Hepatocyte (in vitro differentiated cells): Measurements from ENCODE around the gene ZNF117. TPM values are rescaled to one million over a fixed set of nuclear protein-coding genes. Genes with fewer than 3 reads are reported as not detected.
A peak's percentile ranks its signal among the peaks of the same experiment; 100 is the strongest.
"Not testable (repeated sequence)": the region's sequence is repeated elsewhere in the genome, so short reads cannot be mapped to it uniquely, and the experiment has no call there.

Experiments used
- DNase-seq: peaks from one replicate; pipeline ENCODE4 v3.0.0-alpha.2; 2016; ENCODE audit warnings: low spot score
- H2AFZ ChIP-seq: fragments of 200-600 bp; sonication (generic); 2 replicates; pipeline ENCODE4 v1.6.0; 2016; ENCODE audit warnings: antibody characterized with exemption, mild to moderate bottlenecking
- H3K27ac ChIP-seq: fragments of 200-600 bp; sonication (generic); 2 replicates; pipeline ENCODE4 v1.5.1; 2016; ENCODE audit warnings: mild to moderate bottlenecking
- H3K27me3 ChIP-seq: fragments of 200-600 bp; sonication (generic); 2 replicates; pipeline ENCODE4 v1.6.1; 2016
- H3K36me3 ChIP-seq: fragments of 200-600 bp; sonication (generic); replicated peaks from 2 replicates; pipeline ENCODE4 v1.5.1; 2016; ENCODE audit warnings: low read depth; ENCODE audit not compliant: insufficient read depth
- H3K4me1 ChIP-seq: fragments of 200-600 bp; sonication (generic); 2 replicates; pipeline ENCODE4 v1.5.1; 2016; ENCODE audit warnings: mild to moderate bottlenecking, moderate library complexity; ENCODE audit not compliant: insufficient read depth
- H3K4me2 ChIP-seq: fragments of 200-600 bp; sonication (generic); 2 replicates; pipeline ENCODE4 v1.6.0; 2016
- H3K4me3 ChIP-seq: fragments of 200-600 bp; sonication (generic); 2 replicates; pipeline ENCODE4 v1.5.1; 2016; ENCODE audit warnings: mild to moderate bottlenecking
- H3K79me2 ChIP-seq: fragments of 200-600 bp; sonication (generic); 2 replicates; pipeline ENCODE4 v1.6.0; 2017; ENCODE audit warnings: mild to moderate bottlenecking
- H3K9me2 ChIP-seq: fragments of 200-600 bp; sonication (generic); replicated peaks from 2 replicates; pipeline ENCODE4 v1.6.0; 2017; ENCODE audit warnings: mild to moderate bottlenecking; ENCODE audit not compliant: insufficient read depth
- H3K9me3 ChIP-seq: fragments of 200-600 bp; sonication (generic); 2 replicates; pipeline ENCODE4 v1.5.1; 2016; ENCODE audit warnings: low read depth, mild to moderate bottlenecking
- H4K20me1 ChIP-seq: fragments of 200-600 bp; sonication (generic); 2 replicates; pipeline ENCODE4 v1.6.0; 2016; ENCODE audit warnings: mild to moderate bottlenecking; ENCODE audit not compliant: insufficient read depth, poor library complexity, severe bottlenecking
- CTCF ChIP-seq: fragments of 200-600 bp; sonication (generic); IDR thresholded peaks from 2 replicates; pipeline ENCODE4 v1.5.1; 2016; ENCODE audit warnings: antibody characterized with exemption, mild to moderate bottlenecking; ENCODE audit not compliant: poor library complexity
- EZH2 ChIP-seq: fragments of 200-600 bp; sonication (generic); IDR thresholded peaks from 2 replicates; pipeline ENCODE4 v1.6.1; 2016; ENCODE audit warnings: antibody characterized with exemption, mild to moderate bottlenecking, borderline replicate concordance
- EZH2phosphoT487 ChIP-seq: fragments of 200-600 bp; sonication (generic); IDR thresholded peaks from one replicate; pipeline ENCODE4 v1.6.1; 2018; ENCODE audit warnings: antibody characterized with exemption, mild to moderate bottlenecking, low read depth, moderate library complexity; ENCODE audit not compliant: unreplicated experiment, severe bottlenecking
- WGBS: methylation state at CpG from one replicate; pipeline ENCODE4 v1.1.6; 2016; ENCODE audit warnings: low lambda C conversion rate; ENCODE audit errors: missing lambda C conversion rate; 5-methylcytosine and 5-hydroxymethylcytosine counted together
- polyA plus RNA-seq: library from polyadenylated mRNA; unstranded; fragments of >200 nt; fragmentation: Nextera tagmentation; extraction: Ambion mirVana; gene quantifications from 2 replicates; pipeline ENCODE4 v1.2.1, GENCODE V29; 2016
- total RNA-seq: library from RNA; depleted of rRNA; stranded (reverse); fragments of >200 nt; gene quantifications from 2 replicates; pipeline ENCODE4 v1.2.3, GENCODE V29; 2014

Gene ZNF117
- total and polyA plus RNA-seq, 2 experiments from 2014 or later, result 4.1 to 16.8 TPM

- H3K36me3 ChIP-seq, result peaks cover 29% of the 10 kb centered on the region
Measured at GRCh38 chr7:64978497-64979203, 12.2 kb downstream of the ZNF117 start.

GRCh38 chr7:64965594-64965993 is 25.2 kb downstream of the ZNF117 start:
- Histone ChIP-seq H3K9me2 (no peaks in the 10 kb centered on the region), H3K27me3 (no peaks in the 10 kb centered on the region), H3K36me3 (no peaks in the 10 kb centered on the region), H3K4me3 (no peak overlapping the region), H3K4me1 (no peaks in the 10 kb centered on the region), H3K27ac (no peak overlapping the region), H3K4me2 (no peak overlapping the region), H2AFZ (no peak overlapping the region), H3K9me3 (peaks cover 11% of the 10 kb centered on the region), H4K20me1 (no peaks in the 10 kb centered on the region), H3K79me2 (no peaks in the 10 kb centered on the region)
- no peak for DNase-seq
- TF ChIP-seq CTCF (no peak), EZH2 (no peak), EZH2phosphoT487 (no peak)

More at GRCh38 chr7:64978497-64979203, 12.2 kb downstream of the ZNF117 start:
- Histone ChIP-seq H3K79me2 (no peaks in the 10 kb centered on the region), H3K9me3 (peaks cover 89% of the 10 kb centered on the region), H3K4me2 (no peak overlapping the region), H3K4me3 (no peak overlapping the region), H2AFZ (no peak overlapping the region), H3K27ac (no peak overlapping the region), H4K20me1 (no peaks in the 10 kb centered on the region), H3K27me3 (no peaks in the 10 kb centered on the region), H3K9me2 (no peaks in the 10 kb centered on the region), H3K4me1 (no peaks in the 10 kb centered on the region)
- 98% methylated on average over 5 of the region's 5 CpGs for WGBS
- TF ChIP-seq EZH2 (no peak), EZH2phosphoT487 (no peak), CTCF (no peak)
- no peak for DNase-seq

- Histone ChIP-seq H3K79me2 (no peaks in the 10 kb centered on the region), H3K27ac (no peak overlapping the region), H3K9me3 (peaks cover 4% of the 10 kb centered on the region), H3K4me3 (no peak overlapping the region), H3K4me2 (no peak overlapping the region), H3K27me3 (no peaks in the 10 kb centered on the region), H3K36me3 (no peaks in the 10 kb centered on the region), H2AFZ (no peak overlapping the region), H4K20me1 (no peaks in the 10 kb centered on the region), H3K9me2 (no peaks in the 10 kb centered on the region), H3K4me1 (no peaks in the 10 kb centered on the region)
- DNase-seq, result no peak
- no peak for TF ChIP-seq EZH2phosphoT487
- 86% methylated on average over 3 of the region's 3 CpGs for WGBS
Measured at GRCh38 chr7:64959072-64959747, 31.6 kb downstream of the ZNF117 start.

GRCh38 chr7:64951250-64951848 is 39.5 kb downstream of the ZNF117 start:
- no peaks in the 10 kb centered on the region for H3K9me3 ChIP-seq
- WGBS, result 11% methylated on average over 1 of the region's 1 CpG
- DNase-seq, result peak; percentile 57
- H2AFZ ChIP-seq, result no peak overlapping the region
- H3K36me3 ChIP-seq, result no peaks in the 10 kb centered on the region
- TF ChIP-seq EZH2 (no peak), CTCF (peak; percentile 73)
- no peak overlapping the region for H3K4me2 ChIP-seq
- no peaks in the 10 kb centered on the region for H3K9me2 ChIP-seq
- H3K4me3 ChIP-seq, result no peak overlapping the region
- peaks cover 21% of the 10 kb centered on the region for H3K27me3 ChIP-seq
- H3K27ac ChIP-seq, result no peak overlapping the region
- peaks cover 4% of the 10 kb centered on the region for H3K4me1 ChIP-seq
- H3K79me2 ChIP-seq, result no peaks in the 10 kb centered on the region
- H4K20me1 ChIP-seq, result no peaks in the 10 kb centered on the region

- H3K4me1 ChIP-seq, H3K79me2 ChIP-seq, H2AFZ ChIP-seq, H3K4me2 ChIP-seq, H3K36me3 ChIP-seq, H4K20me1 ChIP-seq, H3K27ac ChIP-seq, H3K9me2 ChIP-seq, DNase-seq, H3K4me3 ChIP-seq, H3K9me3 ChIP-seq: not testable (repeated sequence)
- peaks cover 28% of the 10 kb centered on the region for H3K27me3 ChIP-seq
- 77% methylated on average over 9 of the region's 9 CpGs for WGBS
Measured at GRCh38 chr7:64950673-64951072, 40.2 kb downstream of the ZNF117 start.

GRCh38 chr7:64948774-64949173 is 42.1 kb downstream of the ZNF117 start:
- H3K4me2 ChIP-seq, H3K4me1 ChIP-seq, H3K9me3 ChIP-seq, H3K36me3 ChIP-seq, H4K20me1 ChIP-seq, H3K9me2 ChIP-seq, DNase-seq, H3K27ac ChIP-seq, H3K4me3 ChIP-seq, H2AFZ ChIP-seq, H3K79me2 ChIP-seq: not testable (repeated sequence)
- peaks cover 32% of the 10 kb centered on the region for H3K27me3 ChIP-seq
- 83% methylated on average over 1 of the region's 1 CpG for WGBS
